Common myeloid progenitor, CD34-positive (primary cell): ENCODE measurements around the gene CSRP1.

Source experiments
- CTCF ChIA-PET: fragments of 350-600 bp; sonication (Branson Sonifier 250); formaldehyde crosslinking; loops from one replicate; lab custom pipeline; 2021; ENCODE audit warnings: antibody characterized with exemption; lab: Charles Lee
- POLR2A ChIA-PET: fragments of 350-600 bp; sonication (Branson Sonifier 250); formaldehyde crosslinking; loops from one replicate; lab custom pipeline; 2021; ENCODE audit warnings: antibody characterized with exemption; lab: Charles Lee
- DNase-seq, 3 donors: peaks; one replicate each; pipeline versions ENCODE4 v3.0.0 to v3.0.0-alpha.2; 2013
- H3K27ac ChIP-seq, 2 experiments: 1 replicate in 1 of 2; 2 replicates in 1 of 2; pipeline ENCODE4 v1.7.0; 2013; ENCODE audit warnings: inconsistent platforms in 2 of 2, low read length in 2 of 2, mild to moderate bottlenecking in 2 of 2, low read depth in 1 of 2, moderate library complexity in 1 of 2; ENCODE audit not compliant: severe bottlenecking in 2 of 2, insufficient read depth in 1 of 2, poor library complexity in 1 of 2
- H3K27me3 ChIP-seq, 5 experiments: replicated peaks in 2 of 5; 1 replicate in 3 of 5; 2 replicates in 2 of 5; pipeline versions ENCODE4 v1.6.1 to v1.7.0; 2013; ENCODE audit warnings: low read length in 4 of 5, mild to moderate bottlenecking in 2 of 5, moderate library complexity in 2 of 5, inconsistent platforms in 1 of 5; ENCODE audit not compliant: insufficient read depth in 5 of 5, control insufficient read depth in 4 of 5
- H3K36me3 ChIP-seq, 4 experiments: 1 replicate in 2 of 4; 2 replicates in 2 of 4; pipeline versions ENCODE4 v1.6.1 to v1.7.0; 2013; ENCODE audit warnings: low read length in 3 of 4, control low read depth in 1 of 4, mild to moderate bottlenecking in 1 of 4; ENCODE audit not compliant: control insufficient read depth in 4 of 4, insufficient read depth in 4 of 4
- H3K4me1 ChIP-seq, 4 experiments: 1 replicate in 3 of 4; 2 replicates in 1 of 4; pipeline versions ENCODE4 v1.6.1 to v1.7.1; 2013; ENCODE audit warnings: low read length in 3 of 4, mild to moderate bottlenecking in 3 of 4, control low read depth in 1 of 4, inconsistent platforms in 1 of 4, moderate library complexity in 1 of 4; ENCODE audit not compliant: control insufficient read depth in 4 of 4, insufficient read depth in 4 of 4; ENCODE audit errors: control extremely low read depth in 1 of 4
- H3K4me3 ChIP-seq, 7 experiments: 1 replicate in 4 of 7; 2 replicates in 3 of 7; pipeline versions ENCODE4 v1.5.1 to v1.7.0; 2013; ENCODE audit warnings: mild to moderate bottlenecking in 7 of 7, low read length in 6 of 7, moderate library complexity in 6 of 7, inconsistent platforms in 2 of 7, low read depth in 2 of 7, control low read depth in 1 of 7; ENCODE audit not compliant: insufficient read depth in 4 of 7, control insufficient read depth in 1 of 7; ENCODE audit errors: extremely low read depth in 1 of 7
- H3K9me3 ChIP-seq, 5 experiments: 1 replicate in 4 of 5; 2 replicates in 1 of 5; pipeline versions ENCODE4 v1.6.1 to v1.7.1; 2013; ENCODE audit warnings: low read length in 4 of 5, mild to moderate bottlenecking in 2 of 5, inconsistent platforms in 1 of 5, low read depth in 1 of 5, moderate library complexity in 1 of 5; ENCODE audit not compliant: control insufficient read depth in 4 of 5, insufficient read depth in 2 of 5; ENCODE audit errors: control extremely low read depth in 1 of 5
- WGBS: methylation state at CpG from one replicate; pipeline ENCODE4 v1.1.5; 2013; ENCODE audit not compliant: insufficient coverage; 5-methylcytosine and 5-hydroxymethylcytosine counted together

The CSRP1 gene

DNA sequence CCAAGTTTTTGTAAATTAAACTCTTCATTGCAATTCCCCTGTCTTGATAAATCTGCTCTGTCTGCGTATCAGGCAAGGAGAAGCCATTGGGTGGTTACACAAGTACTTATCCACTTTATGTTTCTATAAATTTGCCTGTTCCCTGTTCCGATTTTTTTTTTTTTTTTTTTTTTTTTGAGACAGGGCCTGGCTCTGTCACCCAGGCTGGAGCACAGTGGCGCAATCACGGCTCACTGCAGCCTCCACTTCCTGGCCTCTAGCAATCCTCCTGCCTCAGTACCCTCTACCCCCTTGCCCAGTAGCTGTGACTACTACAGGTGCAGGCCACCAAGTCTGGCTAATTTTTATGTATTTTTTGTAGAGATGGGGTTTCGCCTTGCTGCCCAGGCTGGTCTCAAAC, 11.1 kb upstream of the CSRP1 start:
- Histone ChIP-seq H3K4me1 (no peaks in the 10 kb centered on the region), H3K27me3 (no peaks in the 10 kb centered on the region), H3K9me3 (peaks cover 0 to 3% (median 0%) of the 10 kb centered on the region in 5 experiments), H3K27ac (no peak overlapping the region), H3K4me3 (no peak overlapping the region), H3K36me3 (peaks cover 0 to 12% (median 3%) of the 10 kb centered on the region in 4 experiments)
- CTCF ChIA-PET: interaction anchor here (1.0 to 32.1 kb wide), 6 partner anchors 11 to 83 kb away, joined by 3 to 1059 read pairs (median 3); no protein-coding TSS in a partner anchor
- DNase-seq: no peak
- no CpG with 5 or more reads among the region's 5 CpGs for WGBS
- POLR2A ChIA-PET: interaction anchor here (0.6 kb wide), 1 partner anchor 698 kb away, joined by 7 read pairs; no protein-coding TSS in a partner anchor

GRCh38 chr1:201517631-201518030, 10.7 kb upstream of the CSRP1 start:
- Histone ChIP-seq H3K27me3 (no peaks in the 10 kb centered on the region), H3K9me3 (no peaks in the 10 kb centered on the region), H3K27ac (no peak overlapping the region), H3K4me1 (peaks cover 0 to 3% (median under 1%) of the 10 kb centered on the region in 4 experiments), H3K36me3 (peaks cover 0 to 10% (median 3%) of the 10 kb centered on the region in 4 experiments), H3K4me3 (no peak overlapping the region)
- ChIA-PET POLR2A (interaction anchor here (0.6 kb wide), 1 partner anchor 698 kb away, joined by 7 read pairs; no protein-coding TSS in a partner anchor), CTCF (interaction anchor here (1.0 to 32.1 kb wide), 7 partner anchors 8 to 82 kb away, joined by 3 to 1059 read pairs (median 3); no protein-coding TSS in a partner anchor)
- 98% methylated on average over 6 of the region's 7 CpGs for WGBS
- no peak for DNase-seq

DNA sequence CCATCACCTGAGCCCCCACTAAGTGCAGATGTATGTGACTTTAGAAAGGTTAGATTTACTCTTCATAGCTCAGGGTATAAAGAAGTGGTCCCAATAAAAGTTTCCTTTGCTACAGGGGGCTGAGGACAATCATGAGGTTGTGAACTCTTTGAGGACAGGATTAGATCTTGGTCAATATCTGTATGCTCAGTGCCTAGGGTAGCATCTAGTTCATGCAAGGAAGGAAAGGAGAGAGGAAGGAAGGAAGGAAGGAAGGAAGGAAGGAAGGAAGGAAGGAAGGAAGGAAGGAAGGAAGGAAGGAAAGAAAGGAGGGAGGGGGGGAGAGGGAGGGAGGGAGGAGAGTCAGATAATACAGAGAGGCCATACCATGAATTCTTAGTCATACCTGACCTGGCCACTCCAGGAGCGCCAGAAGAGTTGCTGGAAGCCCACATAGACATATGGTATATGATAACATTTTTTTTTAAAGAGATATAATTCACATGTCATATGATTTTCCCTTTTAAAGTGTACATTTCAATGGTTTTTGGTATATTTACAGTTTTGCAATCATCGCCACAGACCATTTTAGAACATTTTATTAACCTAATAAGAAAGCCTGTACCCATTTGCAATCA, 9.7 kb upstream of the CSRP1 start:
- peaks cover 0 to 7% (median 2%) of the 10 kb centered on the region in 4 experiments for H3K36me3 ChIP-seq
- H3K9me3 ChIP-seq: no peaks in the 10 kb centered on the region
- ChIA-PET POLR2A (no interaction called here), CTCF (interaction anchor here (0.8 to 32.1 kb wide), 9 partner anchors 9 to 276 kb away, joined by 3 to 1059 read pairs (median 5); no protein-coding TSS in a partner anchor)
- H3K27me3 ChIP-seq: no peaks in the 10 kb centered on the region
- no peak overlapping the region for H3K27ac ChIP-seq
- peaks cover 0 to 12% (median 9%) of the 10 kb centered on the region in 4 experiments for H3K4me1 ChIP-seq
- H3K4me3 ChIP-seq: no peak overlapping the region
- no peak for DNase-seq
- no CpG with 5 or more reads among the region's 2 CpGs for WGBS

DNA sequence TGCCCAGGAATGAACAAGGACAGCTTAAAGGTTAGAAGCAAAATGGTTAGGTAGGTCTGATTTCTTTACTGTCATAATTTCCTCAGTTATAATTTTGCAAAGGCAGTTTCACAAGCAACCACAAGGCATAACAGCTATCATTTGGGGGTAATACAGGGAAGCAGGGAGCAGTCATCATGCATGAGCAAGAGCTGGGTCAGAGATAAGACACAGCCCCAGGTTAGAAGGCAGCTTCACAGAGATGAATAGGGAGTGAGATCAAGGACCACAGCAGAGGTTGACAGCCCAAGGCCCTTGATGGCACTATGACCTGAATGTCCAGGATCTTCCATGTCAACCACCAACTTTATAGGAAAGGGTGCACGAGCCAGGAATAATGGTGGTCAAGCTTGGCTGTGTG, 9.0 kb upstream of the CSRP1 start:
- CTCF ChIA-PET: interaction anchor here (0.8 to 32.1 kb wide), 9 partner anchors 10 to 279 kb away, joined by 3 to 1059 read pairs (median 5); no protein-coding TSS in a partner anchor
- WGBS: no CpG with 5 or more reads among the region's 1 CpG
- Histone ChIP-seq H3K4me3 (no peak overlapping the region), H3K27me3 (no peaks in the 10 kb centered on the region), H3K4me1 (peaks cover 0 to 15% (median 11%) of the 10 kb centered on the region in 4 experiments), H3K9me3 (no peaks in the 10 kb centered on the region), H3K27ac (no peak overlapping the region), H3K36me3 (peaks cover 0 to 7% (median 2%) of the 10 kb centered on the region in 4 experiments)
- DNase-seq: no peak
- POLR2A ChIA-PET: interaction anchor here (0.6 to 1.0 kb wide), 2 partner anchors 34 to 83 kb away, joined by 3 to 4 read pairs; no protein-coding TSS in a partner anchor

- H3K36me3 ChIP-seq: peaks cover 0 to 4% (median 1%) of the 10 kb centered on the region in 4 experiments
- ChIA-PET CTCF (interaction anchor here (1.0 to 32.1 kb wide), 10 partner anchors 8 to 280 kb away, joined by 3 to 1059 read pairs (median 18); no protein-coding TSS in a partner anchor), POLR2A (interaction anchor here (0.6 to 1.0 kb wide), 2 partner anchors 33 to 82 kb away, joined by 3 to 4 read pairs; no protein-coding TSS in a partner anchor)
- H3K27ac ChIP-seq: no peak overlapping the region
- H3K4me1 ChIP-seq: peaks cover 0 to 15% (median 11%) of the 10 kb centered on the region in 4 experiments
- no peaks in the 10 kb centered on the region for H3K27me3 ChIP-seq
- WGBS: 99% methylated on average over 7 of the region's 9 CpGs
- no peak for DNase-seq
- no peaks in the 10 kb centered on the region for H3K9me3 ChIP-seq
- no peak overlapping the region for H3K4me3 ChIP-seq
Observed at GRCh38 chr1:201515062-201515750, 8.3 kb upstream of the CSRP1 start.

DNA sequence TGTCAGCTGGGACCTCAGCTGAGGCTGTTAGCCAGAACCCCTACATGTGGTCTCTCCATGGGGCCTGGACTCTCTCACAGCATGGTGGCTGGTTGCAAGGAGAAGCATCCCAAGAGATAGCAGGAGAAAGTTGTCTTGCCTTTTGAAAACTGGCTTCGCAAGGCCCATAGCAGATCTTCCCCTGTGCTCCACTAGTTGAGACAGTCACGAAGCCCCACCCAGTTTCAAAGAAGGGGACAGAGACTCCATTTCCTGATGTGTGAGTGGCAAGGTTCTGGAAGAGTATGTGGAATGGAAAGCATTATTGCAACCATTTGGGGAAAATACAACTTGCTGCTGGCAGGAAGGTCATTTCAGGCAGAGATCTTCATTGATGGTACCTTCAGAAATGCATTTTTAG, 7.5 kb upstream of the CSRP1 start:
- DNase-seq: no peak
- Histone ChIP-seq H3K4me1 (peaks cover 0 to 18% (median 13%) of the 10 kb centered on the region in 4 experiments), H3K4me3 (no peak overlapping the region), H3K27ac (no peak overlapping the region), H3K27me3 (no peaks in the 10 kb centered on the region), H3K9me3 (no peaks in the 10 kb centered on the region), H3K36me3 (peaks cover 0 to 4% (median 1%) of the 10 kb centered on the region in 4 experiments)
- WGBS: 100% methylated on average over 2 of the region's 2 CpGs
- CTCF ChIA-PET: interaction anchor here (1.3 to 32.1 kb wide), 9 partner anchors 9 to 79 kb away, joined by 3 to 1059 read pairs (median 30); no protein-coding TSS in a partner anchor
- POLR2A ChIA-PET: no interaction called here
